HEK293T (cell line): Measurements from ENCODE around the gene NAT10.

Source experiments
- CTCF ChIA-PET: fragments of 350-600 bp; formaldehyde crosslinking; extraction: SDS; loops from one replicate; lab custom pipeline; 2021; ENCODE audit warnings: antibody characterized with exemption, inconsistent platforms; lab: Yijun Ruan, JAX
- POLR2A ChIA-PET: fragments of 350-600 bp; formaldehyde crosslinking; extraction: SDS; loops from one replicate; lab custom pipeline; 2020; ENCODE audit warnings: antibody characterized with exemption, inconsistent platforms; lab: Yijun Ruan, JAX
- DNase-seq: peaks from one replicate; pipeline ENCODE4 v3.0.0; 2012; ENCODE audit warnings: mixed read lengths; ENCODE audit errors: extremely low spot score
- ARNT ChIP-seq: fragments of 450-650 bp; IDR thresholded peaks from 2 replicates; pipeline ENCODE4 v1.6.1; 2017; ENCODE audit warnings: mild to moderate bottlenecking
- BHLHE40 ChIP-seq: fragments of 450-650 bp; IDR thresholded peaks from 2 replicates; pipeline ENCODE4 v1.6.1; 2016; ENCODE audit warnings: mild to moderate bottlenecking, moderate library complexity, borderline replicate concordance
- CTBP1 ChIP-seq: fragments of 450-650 bp; IDR thresholded peaks from 2 replicates; pipeline ENCODE4 v1.6.1; 2016; ENCODE audit warnings: borderline replicate concordance
- ELF4 ChIP-seq: fragments of 450-650 bp; IDR thresholded peaks from 2 replicates; pipeline ENCODE4 v1.6.1; 2017; ENCODE audit warnings: antibody characterized with exemption
- FOXA1 ChIP-seq: fragments of 450-650 bp; IDR thresholded peaks from 2 replicates; pipeline ENCODE4 v1.6.1; 2016; ENCODE audit warnings: mild to moderate bottlenecking
- FOXK2 ChIP-seq: fragments of 450-650 bp; IDR thresholded peaks from 2 replicates; pipeline ENCODE4 v1.6.1; 2016; ENCODE audit warnings: mild to moderate bottlenecking
- FOXM1 ChIP-seq: fragments of 450-650 bp; IDR thresholded peaks from 2 replicates; pipeline ENCODE4 v1.6.1; 2017; ENCODE audit warnings: mild to moderate bottlenecking, borderline replicate concordance
- HDGF ChIP-seq: fragments of 450-650 bp; IDR thresholded peaks from 2 replicates; pipeline ENCODE4 v1.6.1; 2017; ENCODE audit warnings: antibody characterized with exemption, borderline replicate concordance
- L3MBTL2 ChIP-seq: fragments of 450-650 bp; conservative IDR thresholded peaks from 2 replicates; pipeline ENCODE4 v1.6.1; 2016; ENCODE audit warnings: mild to moderate bottlenecking
- LEF1 ChIP-seq: fragments of 450-650 bp; IDR thresholded peaks from 2 replicates; pipeline ENCODE4 v1.6.1; 2017; ENCODE audit warnings: mild to moderate bottlenecking, borderline replicate concordance
- NFRKB ChIP-seq: fragments of 450-650 bp; IDR thresholded peaks from 2 replicates; pipeline ENCODE4 v1.6.1; 2016; ENCODE audit warnings: mild to moderate bottlenecking, moderate library complexity
- SP1 ChIP-seq: fragments of 450-650 bp; IDR thresholded peaks from 2 replicates; pipeline ENCODE4 v1.6.1; 2017
- SUZ12 ChIP-seq: fragments of 450-650 bp; IDR thresholded peaks from 2 replicates; pipeline ENCODE4 v1.6.1; 2016; ENCODE audit warnings: mild to moderate bottlenecking
- TARDBP ChIP-seq: fragments of 450-650 bp; IDR thresholded peaks from 2 replicates; pipeline ENCODE4 v1.6.1; 2016
- ZNF384 ChIP-seq: fragments of 450-650 bp; IDR thresholded peaks from 2 replicates; pipeline ENCODE4 v1.6.1; 2016
- TF ChIP-seq, protein P1 (sequence below): fragments of 450-650 bp; IDR thresholded peaks from 2 replicates; pipeline ENCODE4 v1.6.1; 2016

The NAT10 gene

DNA sequence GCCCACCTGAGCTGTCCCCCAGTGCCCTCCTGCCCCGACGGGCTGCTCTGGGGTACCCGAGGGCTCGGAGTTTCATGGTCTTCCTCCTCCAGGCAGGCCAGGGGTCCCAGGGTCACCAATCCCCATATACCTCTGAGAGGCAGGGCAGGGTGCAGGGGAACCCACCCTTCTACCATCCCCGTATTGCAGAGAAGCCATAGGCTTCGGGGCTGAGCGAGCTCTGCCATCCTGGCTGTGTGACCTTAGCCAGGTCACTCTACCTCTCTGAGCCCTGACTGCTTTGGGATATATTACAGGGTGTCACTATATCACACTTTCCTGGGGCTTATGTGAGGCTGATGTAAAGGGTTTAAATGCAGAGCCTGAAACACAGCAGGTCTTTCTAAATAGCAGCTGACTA, 57.4 kb downstream of the NAT10 start:
- POLR2A ChIA-PET: no interaction called here
- CTCF ChIA-PET: no interaction called here
- DNase-seq: no peak
- no peak for TF ChIP-seq CTBP1
- no peak for TF ChIP-seq TARDBP
- no peak for TF ChIP-seq BHLHE40
- no peak for TF ChIP-seq ZNF384
- no peak for TF ChIP-seq ARNT
- TF ChIP-seq HDGF: no peak
- no peak for TF ChIP-seq L3MBTL2
- no peak for TF ChIP-seq SP1
- TF ChIP-seq, protein P1, sequence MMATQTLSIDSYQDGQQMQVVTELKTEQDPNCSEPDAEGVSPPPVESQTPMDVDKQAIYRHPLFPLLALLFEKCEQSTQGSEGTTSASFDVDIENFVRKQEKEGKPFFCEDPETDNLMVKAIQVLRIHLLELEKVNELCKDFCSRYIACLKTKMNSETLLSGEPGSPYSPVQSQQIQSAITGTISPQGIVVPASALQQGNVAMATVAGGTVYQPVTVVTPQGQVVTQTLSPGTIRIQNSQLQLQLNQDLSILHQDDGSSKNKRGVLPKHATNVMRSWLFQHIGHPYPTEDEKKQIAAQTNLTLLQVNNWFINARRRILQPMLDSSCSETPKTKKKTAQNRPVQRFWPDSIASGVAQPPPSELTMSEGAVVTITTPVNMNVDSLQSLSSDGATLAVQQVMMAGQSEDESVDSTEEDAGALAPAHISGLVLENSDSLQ: no peak
- no peak for TF ChIP-seq FOXM1
- no peak for TF ChIP-seq ELF4
- TF ChIP-seq FOXA1: no peak
- TF ChIP-seq FOXK2: no peak
- no peak for TF ChIP-seq SUZ12
- TF ChIP-seq LEF1: no peak

DNA sequence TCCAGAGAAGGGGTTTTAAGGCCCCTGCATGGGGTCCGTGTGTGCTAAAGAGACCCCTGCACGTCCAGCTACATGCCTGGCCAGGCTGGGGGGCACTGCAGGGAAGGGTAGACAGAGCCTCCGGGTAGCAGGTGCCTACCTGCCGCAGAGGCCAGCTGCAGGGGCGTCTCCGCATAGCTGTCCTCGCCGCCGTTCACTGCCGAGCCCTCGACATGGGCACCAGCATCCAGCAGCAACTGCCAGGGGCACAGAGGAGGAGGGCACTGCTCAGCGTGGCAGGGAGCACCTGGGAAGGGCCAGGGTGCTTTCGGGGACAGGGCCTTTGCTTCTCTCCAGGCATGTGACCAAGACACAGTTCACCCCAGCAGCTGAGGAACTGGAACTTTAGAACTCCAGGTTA, 59.7 kb downstream of the NAT10 start:
- TF ChIP-seq CTBP1 (no peak), ARNT (no peak), BHLHE40 (no peak), NFRKB (no peak), FOXM1 (no peak), L3MBTL2 (no peak), LEF1 (no peak), SUZ12 (no peak), TARDBP (no peak), ELF4 (no peak), HDGF (no peak), SP1 (no peak), ZNF384 (no peak), FOXA1 (no peak), FOXK2 (no peak)
- TF ChIP-seq, protein P1: no peak
- DNase-seq: no peak
- POLR2A ChIA-PET: interaction anchor here (1.7 kb wide), 1 partner anchor 60 kb away, joined by 6 read pairs; the partner anchor contains the start of gene NAT10
- CTCF ChIA-PET: interaction anchor here (0.5 kb wide), 1 partner anchor 178 kb away, joined by 3 read pairs; no protein-coding TSS in a partner anchor

DNA sequence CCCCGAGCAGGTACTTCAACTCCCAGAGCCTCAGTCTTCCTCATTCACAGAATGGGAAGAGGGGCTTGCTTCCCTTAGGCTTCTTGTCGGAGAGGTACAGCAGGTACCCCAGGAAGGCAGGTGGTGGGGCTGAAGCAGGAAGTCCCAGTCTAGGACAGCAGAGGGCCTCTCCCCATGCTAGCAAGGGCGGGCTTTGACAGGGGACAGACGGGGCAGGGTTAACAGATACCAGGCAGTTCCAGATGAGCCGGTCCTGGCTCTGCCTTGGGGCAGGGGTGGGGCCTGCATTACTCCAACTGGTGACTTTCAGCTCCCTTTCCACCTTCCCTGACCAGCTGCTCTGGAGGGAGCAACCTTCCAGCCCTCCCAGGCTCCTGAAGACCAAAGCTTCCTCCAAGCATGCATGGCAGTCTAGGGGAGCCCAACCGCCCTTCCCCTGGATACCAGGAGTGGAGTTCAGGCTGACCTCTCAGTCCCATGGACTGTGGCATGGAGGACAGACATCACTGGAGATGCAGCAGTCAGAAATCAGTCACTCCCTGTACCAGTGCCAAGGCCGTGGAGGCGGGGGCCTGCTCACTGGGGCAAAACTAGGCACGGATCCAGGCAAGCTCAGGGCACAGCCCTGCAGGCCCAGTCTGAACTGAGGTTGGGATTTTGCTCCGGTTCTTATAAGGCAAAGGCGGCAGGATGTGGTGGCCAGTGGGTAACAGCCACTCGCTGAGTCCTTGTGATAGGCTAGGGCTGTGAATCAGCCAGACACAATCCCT, 60.5 kb downstream of the NAT10 start:
- DNase-seq: no peak
- TF ChIP-seq NFRKB (no peak), CTBP1 (no peak), FOXK2 (no peak), BHLHE40 (no peak), LEF1 (no peak)
- POLR2A ChIA-PET: no interaction called here
- CTCF ChIA-PET: interaction anchor here (1.3 kb wide), 1 partner anchor 326 kb away, joined by 3 read pairs; no protein-coding TSS in a partner anchor

DNA sequence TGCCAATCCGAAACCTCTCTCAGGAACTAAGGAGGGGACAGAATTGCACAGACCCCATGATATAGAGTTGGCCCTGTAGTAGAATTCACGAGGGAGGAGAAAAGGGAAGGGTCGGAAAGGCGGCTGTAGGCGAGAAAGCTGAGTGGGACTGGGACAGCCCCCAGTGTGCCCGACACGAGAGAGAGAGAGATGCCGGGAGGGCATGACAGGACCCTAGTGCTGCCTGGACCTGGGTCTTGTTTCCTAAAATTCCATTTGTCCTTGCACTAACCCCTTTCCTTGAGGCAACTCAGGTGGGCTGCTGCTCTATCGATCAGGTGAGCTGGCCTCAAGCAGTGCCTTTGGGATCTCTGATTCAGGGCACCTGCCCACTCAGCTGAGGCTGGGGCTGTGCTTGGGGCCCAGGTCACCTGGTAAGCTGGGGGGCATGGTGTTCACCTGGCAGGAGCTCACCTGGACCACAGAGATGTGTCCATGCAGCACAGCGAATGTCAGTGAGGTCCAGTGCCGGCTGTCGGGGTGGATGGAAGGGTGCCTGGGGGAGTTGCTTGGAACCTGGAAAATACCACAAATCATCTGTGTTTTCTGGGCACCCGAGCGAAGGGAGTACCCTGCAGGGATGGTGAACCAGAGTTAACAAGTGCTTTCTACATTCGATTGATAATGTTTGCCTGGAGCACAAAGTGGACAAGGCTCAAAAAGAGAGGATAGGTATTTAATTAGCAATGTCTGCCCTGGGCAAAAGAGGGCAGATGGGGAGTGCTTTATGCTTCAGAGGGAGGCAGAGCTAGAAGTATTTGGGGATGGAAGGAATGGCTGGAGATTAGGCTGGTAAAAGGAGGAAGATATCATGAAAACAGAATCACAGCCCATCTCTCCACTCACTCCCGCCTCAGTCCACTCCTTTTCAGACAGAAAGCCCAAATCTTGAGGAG, 61.6 kb downstream of the NAT10 start:
- CTCF ChIA-PET: interaction anchor here (1.3 kb wide), 1 partner anchor 325 kb away, joined by 3 read pairs; no protein-coding TSS in a partner anchor
- no peak for TF ChIP-seq HDGF
- no peak for TF ChIP-seq ARNT
- TF ChIP-seq LEF1: no peak
- no peak for DNase-seq

DNA sequence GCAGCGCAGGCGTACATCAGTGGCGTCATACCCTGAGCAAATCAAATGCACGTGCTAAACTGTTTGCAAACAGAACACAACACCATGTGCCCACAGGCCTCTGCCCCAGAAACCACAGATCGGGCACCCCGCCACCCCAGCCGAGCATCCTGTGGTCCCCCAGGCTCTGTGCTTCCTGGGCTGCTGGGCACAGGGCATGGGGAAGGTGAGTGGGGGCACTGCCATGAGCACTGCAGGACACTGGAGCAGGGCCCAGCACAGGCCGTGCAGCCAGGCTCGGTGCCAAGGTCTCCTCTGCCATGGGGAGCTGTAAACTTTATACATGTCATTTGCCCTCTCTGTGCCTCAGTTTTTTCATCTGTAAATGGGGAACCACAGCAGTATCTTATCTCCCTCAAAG, 62.5 kb downstream of the NAT10 start:
- ChIA-PET POLR2A (no interaction called here), CTCF (no interaction called here)

More for the DNA sequence above, 61.6 kb downstream of the NAT10 start:
- POLR2A ChIA-PET: no interaction called here

More for the DNA sequence above, 62.5 kb downstream of the NAT10 start:
- TF ChIP-seq FOXK2 (no peak), CTBP1 (no peak), L3MBTL2 (no peak), ZNF384 (no peak), SUZ12 (no peak), HDGF (no peak), ELF4 (no peak)
- TF ChIP-seq, protein P1: no peak
- no peak for DNase-seq
